ENCODE results near the gene MST1R.

MST1R gene

GRCh38 chr3:49911124-49911420 lies 7.4 kb upstream of the MST1R start:
- Histone ChIP-seq H3K4me2 (ENCODE audit: low read length) (no peak overlapping the region), H2AFZ (ENCODE audit: low read length) (no peak overlapping the region), H3K79me2 (ENCODE audit: insufficient read depth, low read length) (no peaks in the 10 kb centered on the region)

GRCh38 chr3:49910409-49911123 lies 6.9 kb upstream of the MST1R start:
- Histone ChIP-seq H3K4me1 (ENCODE audit: insufficient read depth, low read length, severe bottlenecking) (peaks cover 8% of the 10 kb centered on the region), H4K20me1 (ENCODE audit: insufficient read depth, low read length) (no peaks in the 10 kb centered on the region), H3K9ac (ENCODE audit: low read length) (no peak overlapping the region), H3F3A (ENCODE audit: insufficient read depth, low read length) (no peaks in the 10 kb centered on the region), H3K27me3 (ENCODE audit: insufficient read depth, low read length) (no peaks in the 10 kb centered on the region), H3K4me3 (ENCODE audit: low read depth, low read length, poor library complexity, severe bottlenecking) (no peak overlapping the region), H3K79me2 (ENCODE audit: insufficient read depth, low read length) (no peaks in the 10 kb centered on the region), H3K27ac (ENCODE audit: low read depth, low read length, poor library complexity, severe bottlenecking) (no peak overlapping the region), H3K9me2 (ENCODE audit: low read depth, low read length) (no peaks in the 10 kb centered on the region), H3K36me3 (ENCODE audit: insufficient read depth, low read length) (peaks cover 27% of the 10 kb centered on the region; the same call in 1 of the 2 replicates), H2AFZ (ENCODE audit: low read length) (no peak overlapping the region), H3K4me2 (ENCODE audit: low read length) (no peak overlapping the region), H3K9me3 (ENCODE audit: low read length) (no peaks in the 10 kb centered on the region)
- TF ChIP-seq CTCF (IDR thresholded peaks at IDR 0.05; ENCODE audit: low read length) (no peak), EZH2 (IDR thresholded peaks at IDR 0.05; ENCODE audit: borderline replicate concordance, low read length) (no peak)

More at GRCh38 chr3:49911124-49911420, 7.4 kb upstream of the MST1R start:
- Histone ChIP-seq H3F3A (ENCODE audit: insufficient read depth, low read length) (no peaks in the 10 kb centered on the region), H3K36me3 (ENCODE audit: insufficient read depth, low read length) (peaks cover 27% of the 10 kb centered on the region; the same call in 1 of the 2 replicates), H3K27me3 (ENCODE audit: insufficient read depth, low read length) (no peaks in the 10 kb centered on the region), H3K9me2 (ENCODE audit: low read depth, low read length) (no peaks in the 10 kb centered on the region), H3K9me3 (ENCODE audit: low read length) (no peaks in the 10 kb centered on the region), H3K27ac (ENCODE audit: low read depth, low read length, poor library complexity, severe bottlenecking) (no peak overlapping the region), H3K4me3 (ENCODE audit: low read depth, low read length, poor library complexity, severe bottlenecking) (no peak overlapping the region), H3K9ac (ENCODE audit: low read length) (no peak overlapping the region), H4K20me1 (ENCODE audit: insufficient read depth, low read length) (no peaks in the 10 kb centered on the region), H3K4me1 (ENCODE audit: insufficient read depth, low read length, severe bottlenecking) (peaks cover 3% of the 10 kb centered on the region)
- no peak for TF ChIP-seq CTCF (IDR thresholded peaks at IDR 0.05; ENCODE audit: low read length)
- no peak for TF ChIP-seq EZH2 (IDR thresholded peaks at IDR 0.05; ENCODE audit: borderline replicate concordance, low read length)

- Histone ChIP-seq H3K9me3 (ENCODE audit: low read length) (no peaks in the 10 kb centered on the region), H3K4me2 (ENCODE audit: low read length) (no peak overlapping the region), H3K27ac (ENCODE audit: low read depth, low read length, poor library complexity, severe bottlenecking) (no peak overlapping the region), H3F3A (ENCODE audit: insufficient read depth, low read length) (no peaks in the 10 kb centered on the region), H2AFZ (ENCODE audit: low read length) (no peak overlapping the region), H3K9ac (ENCODE audit: low read length) (no peak overlapping the region), H4K20me1 (ENCODE audit: insufficient read depth, low read length) (no peaks in the 10 kb centered on the region), H3K36me3 (ENCODE audit: insufficient read depth, low read length) (peaks cover 27% of the 10 kb centered on the region; the same call in 1 of the 2 replicates), H3K27me3 (ENCODE audit: insufficient read depth, low read length) (no peaks in the 10 kb centered on the region), H3K4me1 (ENCODE audit: insufficient read depth, low read length, severe bottlenecking) (peaks cover 25% of the 10 kb centered on the region), H3K4me3 (ENCODE audit: low read depth, low read length, poor library complexity, severe bottlenecking) (no peak overlapping the region), H3K9me2 (ENCODE audit: low read depth, low read length) (no peaks in the 10 kb centered on the region), H3K79me2 (ENCODE audit: insufficient read depth, low read length) (no peaks in the 10 kb centered on the region)
- TF ChIP-seq EZH2 (IDR thresholded peaks at IDR 0.05; ENCODE audit: borderline replicate concordance, low read length): no peak
- no peak for TF ChIP-seq CTCF (IDR thresholded peaks at IDR 0.05; ENCODE audit: low read length)
Observed at GRCh38 chr3:49908373-49909199, 4.9 kb upstream of the MST1R start.
